PC-3 (cell line): ENCODE measurements around the gene SORL1-AS1.

ENCODE experiments used
- ATAC-seq: fragments of 200-7000 bp; cut with Tn5 transposase; 2 replicates; pipeline ENCODE4 v1.9.1; 2020; ENCODE audit warnings: mild to moderate bottlenecking, moderate library complexity
- BruUV-seq: library from RNA; stranded (reverse); fragments of 400-500 nt; replicated peaks from 2 replicates; lab custom pipeline; 2021; lab: Mats Ljungman, UMichigan
- CTCF ChIA-PET: fragments of 300-600 bp; sonication (Branson Sonifier 250); formaldehyde crosslinking; loops from one replicate; lab custom pipeline; 2022; ENCODE audit warnings: antibody characterized with exemption; lab: Charles Lee
- POLR2A ChIA-PET: fragments of 300-600 bp; sonication (Branson Sonifier 250); formaldehyde crosslinking; loops from one replicate; lab custom pipeline; 2022; ENCODE audit warnings: antibody characterized with exemption; ENCODE audit not compliant: unreplicated experiment; lab: Charles Lee
- DNase-seq: peaks from one replicate; pipeline ENCODE4 v3.0.0-alpha.2; 2015
- H2AFZ ChIP-seq: fragments of 300-600 bp; sonication (generic); 2 replicates; pipeline ENCODE4 v1.6.0; 2016; ENCODE audit warnings: antibody characterized with exemption, low read length
- H3F3A ChIP-seq: fragments of 300-600 bp; sonication (generic); one replicate; pipeline ENCODE4 v1.6.0; 2017; ENCODE audit warnings: antibody characterized with exemption, low read length, control low read depth, mild to moderate bottlenecking; ENCODE audit not compliant: unreplicated experiment
- H3K27ac ChIP-seq: fragments of 300-600 bp; sonication (generic); 2 replicates; pipeline ENCODE4 v1.5.1; 2016; ENCODE audit warnings: mild to moderate bottlenecking, low read length
- H3K27me3 ChIP-seq: fragments of 300-600 bp; sonication (generic); 2 replicates; pipeline ENCODE4 v1.6.1; 2016; ENCODE audit warnings: low read length, mixed read lengths
- H3K36me3 ChIP-seq: fragments of 300-600 bp; sonication (generic); 2 replicates; pipeline ENCODE4 v1.6.1; 2016; ENCODE audit warnings: low read depth, mixed run types, low read length, mixed read lengths
- H3K4me1 ChIP-seq: fragments of 300-600 bp; sonication (generic); 2 replicates; pipeline ENCODE4 v1.5.1; 2016; ENCODE audit warnings: low read length; ENCODE audit not compliant: insufficient read depth
- H3K4me2 ChIP-seq: fragments of 300-600 bp; sonication (generic); 2 replicates; pipeline ENCODE4 v1.6.0; 2016; ENCODE audit warnings: low read length
- H3K4me3 ChIP-seq: fragments of 300-600 bp; sonication (generic); 2 replicates; pipeline ENCODE4 v1.5.1; 2016; ENCODE audit warnings: mild to moderate bottlenecking, low read length, mixed read lengths
- H3K79me2 ChIP-seq: fragments of 300-600 bp; sonication (generic); 2 replicates; pipeline ENCODE4 v1.6.1; 2017; ENCODE audit warnings: low read length, mixed read lengths
- H3K9ac ChIP-seq: fragments of 300-600 bp; sonication (generic); 2 replicates; pipeline ENCODE4 v1.6.0; 2016; ENCODE audit warnings: mild to moderate bottlenecking, low read length
- H3K9me2 ChIP-seq: fragments of 300-600 bp; sonication (generic); replicated peaks from 2 replicates; pipeline ENCODE4 v1.6.1; 2016; ENCODE audit warnings: mixed run types, low read length, mixed read lengths
- H3K9me3 ChIP-seq: fragments of 300-600 bp; sonication (generic); 2 replicates; pipeline ENCODE4 v1.6.1; 2016; ENCODE audit warnings: low read length, mixed read lengths
- H4K20me1 ChIP-seq: fragments of 300-600 bp; sonication (generic); 2 replicates; pipeline ENCODE4 v1.6.1; 2016; ENCODE audit warnings: low read length, mixed read lengths
- EZH2 ChIP-seq: fragments of 300-600 bp; sonication (generic); IDR thresholded peaks from one replicate; pipeline ENCODE4 v1.6.1; 2017; ENCODE audit warnings: antibody characterized with exemption, mild to moderate bottlenecking, low read length; ENCODE audit not compliant: unreplicated experiment
- EZH2phosphoT487 ChIP-seq: fragments of 300-600 bp; sonication (generic); IDR thresholded peaks from 2 replicates; pipeline ENCODE4 v1.6.1; 2018; ENCODE audit warnings: mild to moderate bottlenecking, antibody characterized with exemption, low read length, borderline replicate concordance
- intact Hi-C: fragments of 100-400 bp; cut with micrococcal nuclease; formaldehyde crosslinking; loops from 2 replicates; pipeline ENCODE4 v1.9.0; 2023
- TF ChIP-seq, protein P1 (sequence below): fragments of 300-600 bp; sonication (generic); conservative IDR thresholded peaks from 2 replicates; pipeline ENCODE4 v1.5.1; 2017; ENCODE audit warnings: antibody characterized with exemption, low read depth, mild to moderate bottlenecking, low read length

SORL1-AS1 gene

DNA sequence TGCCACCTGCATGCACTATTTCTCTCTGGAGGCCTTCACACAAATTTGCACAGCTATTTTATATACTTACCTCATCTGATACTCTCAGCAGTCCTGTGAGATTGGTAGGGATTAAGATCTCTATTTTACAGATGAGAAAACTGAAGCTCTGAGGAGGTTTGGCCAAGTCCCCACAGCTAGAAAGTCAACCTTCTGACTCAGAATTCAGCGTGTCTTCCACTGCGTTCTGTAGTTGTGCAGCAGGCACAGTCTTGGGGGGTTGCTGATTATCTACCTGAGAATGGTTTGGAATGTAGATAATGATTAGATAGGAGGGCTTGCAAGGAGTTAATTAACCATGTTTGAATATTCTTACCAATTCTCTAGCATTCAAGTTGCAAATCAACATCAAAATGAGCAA lies 3.1 kb downstream of the SORL1-AS1 start:
- Histone ChIP-seq H3K4me1 (peaks cover 32% of the 10 kb centered on the region), H3K4me2 (no peak overlapping the region), H3K27ac (no peak overlapping the region), H3F3A (no peaks in the 10 kb centered on the region), H4K20me1 (no peaks in the 10 kb centered on the region), H3K4me3 (no peak overlapping the region), H3K9me3 (no peaks in the 10 kb centered on the region), H3K9ac (no peak overlapping the region), H3K27me3 (no peaks in the 10 kb centered on the region), H2AFZ (no peak overlapping the region), H3K9me2 (no peaks in the 10 kb centered on the region), H3K79me2 (peaks cover 24% of the 10 kb centered on the region), H3K36me3 (no peaks in the 10 kb centered on the region)
- intact Hi-C loops = loop anchor here (2.0 kb wide), 1 partner anchor 85 kb away; no protein-coding TSS in a partner anchor
- CTCF ChIA-PET = no interaction called here
- BruUV-seq = no TSS peak
- DNase-seq (no peak), ATAC-seq (no peak)
- POLR2A ChIA-PET = no interaction called here
- TF ChIP-seq EZH2 = no peak
- no peak for TF ChIP-seq EZH2phosphoT487
- TF ChIP-seq, protein P1, sequence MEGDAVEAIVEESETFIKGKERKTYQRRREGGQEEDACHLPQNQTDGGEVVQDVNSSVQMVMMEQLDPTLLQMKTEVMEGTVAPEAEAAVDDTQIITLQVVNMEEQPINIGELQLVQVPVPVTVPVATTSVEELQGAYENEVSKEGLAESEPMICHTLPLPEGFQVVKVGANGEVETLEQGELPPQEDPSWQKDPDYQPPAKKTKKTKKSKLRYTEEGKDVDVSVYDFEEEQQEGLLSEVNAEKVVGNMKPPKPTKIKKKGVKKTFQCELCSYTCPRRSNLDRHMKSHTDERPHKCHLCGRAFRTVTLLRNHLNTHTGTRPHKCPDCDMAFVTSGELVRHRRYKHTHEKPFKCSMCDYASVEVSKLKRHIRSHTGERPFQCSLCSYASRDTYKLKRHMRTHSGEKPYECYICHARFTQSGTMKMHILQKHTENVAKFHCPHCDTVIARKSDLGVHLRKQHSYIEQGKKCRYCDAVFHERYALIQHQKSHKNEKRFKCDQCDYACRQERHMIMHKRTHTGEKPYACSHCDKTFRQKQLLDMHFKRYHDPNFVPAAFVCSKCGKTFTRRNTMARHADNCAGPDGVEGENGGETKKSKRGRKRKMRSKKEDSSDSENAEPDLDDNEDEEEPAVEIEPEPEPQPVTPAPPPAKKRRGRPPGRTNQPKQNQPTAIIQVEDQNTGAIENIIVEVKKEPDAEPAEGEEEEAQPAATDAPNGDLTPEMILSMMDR = no peak

- H3K27me3 ChIP-seq = no peaks in the 10 kb centered on the region
- H3K27ac ChIP-seq = no peak overlapping the region
- no peaks in the 10 kb centered on the region for H3K9me2 ChIP-seq
- peaks cover 27% of the 10 kb centered on the region for H3K4me1 ChIP-seq
- no peak overlapping the region for H2AFZ ChIP-seq
- H3K9ac ChIP-seq = no peak overlapping the region
- H3K79me2 ChIP-seq = peaks cover 19% of the 10 kb centered on the region
- ATAC-seq (no peak), DNase-seq (no peak)
- intact Hi-C loops = no loop called here
- no peak overlapping the region for H3K4me2 ChIP-seq
- CTCF ChIA-PET = no interaction called here
- POLR2A ChIA-PET = no interaction called here
- no peaks in the 10 kb centered on the region for H3K36me3 ChIP-seq
- no peaks in the 10 kb centered on the region for H4K20me1 ChIP-seq
- no peak overlapping the region for H3K4me3 ChIP-seq
- H3F3A ChIP-seq = no peaks in the 10 kb centered on the region
- no peaks in the 10 kb centered on the region for H3K9me3 ChIP-seq
- BruUV-seq = no TSS peak
- TF ChIP-seq, protein P1 = no peak
- TF ChIP-seq EZH2 (no peak), EZH2phosphoT487 (no peak)
These were observed 3.6 kb downstream of the SORL1-AS1 start for GRCh38 chr11:121449123-121449522.

- ChIA-PET CTCF (no interaction called here), POLR2A (no interaction called here)
- intact Hi-C loops = no loop called here
- H3F3A ChIP-seq = no peaks in the 10 kb centered on the region
- peaks cover 20% of the 10 kb centered on the region for H3K4me1 ChIP-seq
- H4K20me1 ChIP-seq = no peaks in the 10 kb centered on the region
- no peaks in the 10 kb centered on the region for H3K9me2 ChIP-seq
- H2AFZ ChIP-seq = no peak overlapping the region
- no peak for ATAC-seq
- H3K36me3 ChIP-seq = no peaks in the 10 kb centered on the region
- DNase-seq = no peak
- TF ChIP-seq, protein P1 = no peak
- TF ChIP-seq EZH2 = no peak
- H3K27me3 ChIP-seq = no peaks in the 10 kb centered on the region
- H3K4me2 ChIP-seq = no peak overlapping the region
- H3K79me2 ChIP-seq = peaks cover 13% of the 10 kb centered on the region
- BruUV-seq = no TSS peak
- H3K27ac ChIP-seq = no peak overlapping the region
- no peaks in the 10 kb centered on the region for H3K9me3 ChIP-seq
- no peak overlapping the region for H3K4me3 ChIP-seq
- no peak overlapping the region for H3K9ac ChIP-seq
These were observed 4.3 kb downstream of the SORL1-AS1 start for GRCh38 chr11:121448431-121448941.
